NT2/D1 (cell line): ENCODE measurements around the gene ABHD1.

Experiments used
- SUZ12 ChIP-seq: IDR thresholded peaks from 2 replicates; pipeline ENCODE4 v1.6.1; 2011; ENCODE audit not compliant: insufficient read length, insufficient read depth; ENCODE audit errors: extremely low read depth
- YY1 ChIP-seq: IDR thresholded peaks from 2 replicates; pipeline ENCODE4 v1.6.1; 2011; ENCODE audit not compliant: insufficient read length, insufficient read depth
- ZNF274 ChIP-seq: IDR thresholded peaks from 2 replicates; pipeline ENCODE4 v1.6.1; 2011; ENCODE audit warnings: mild to moderate bottlenecking, low read depth, low read length

DNA sequence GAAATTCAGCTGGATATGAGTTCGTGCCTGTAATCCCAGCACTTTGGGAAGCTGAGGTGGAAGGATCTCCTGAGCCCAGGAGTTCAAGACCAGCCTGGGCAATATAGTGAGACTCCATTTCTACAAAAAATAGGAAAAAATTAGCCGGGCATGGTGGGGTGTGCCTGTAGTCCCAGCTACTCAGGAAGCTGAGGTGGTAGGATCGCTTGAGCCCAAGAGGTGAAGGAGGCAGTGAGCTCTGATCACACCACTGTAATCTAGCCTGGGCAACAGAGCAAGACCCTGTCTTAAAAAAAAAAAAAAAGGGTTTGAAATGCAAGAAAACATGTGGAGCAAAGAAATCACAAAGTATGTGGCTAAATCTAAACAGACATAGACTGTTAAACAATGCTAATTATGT, 14.5 kb upstream of the ABHD1 start:
- TF ChIP-seq ZNF274 (no peak), YY1 (no peak), SUZ12 (no peak)
